GM19468 (cell line): Measurements from ENCODE around the gene OVCH2.

Experiments used
- ATAC-seq: cut with Tn5 transposase; IDR thresholded peaks from one replicate; pipeline ENCODE4 v1.9.1; 2021; ENCODE audit warnings: mild to moderate bottlenecking, moderate library complexity, moderate number of reproducible peaks; ENCODE audit not compliant: unreplicated experiment; ENCODE audit errors: extremely low read depth

OVCH2 gene

GRCh38 chr11:7645206-7645605, 61.1 kb downstream of the OVCH2 start:
- ATAC-seq: no peak

- no peak for ATAC-seq
Observed at GRCh38 chr11:7643314-7643713, 63.0 kb downstream of the OVCH2 start.

- ATAC-seq: no peak
Observed at GRCh38 chr11:7642747-7643146, 63.5 kb downstream of the OVCH2 start.

GRCh38 chr11:7640816-7641215, 65.5 kb downstream of the OVCH2 start:
- ATAC-seq: no peak

- ATAC-seq: no peak
Observed at GRCh38 chr11:7639643-7640025, 66.6 kb downstream of the OVCH2 start.
